ENCODE measurements around the gene MRFAP1L1.
"Not testable (repeated sequence)": the region's sequence is repeated elsewhere in the genome, so short reads cannot be mapped to it uniquely, and the experiment has no call there.

Gene MRFAP1L1

GRCh38 chr4:6709230-6710114 lies at the start of gene MRFAP1L1:
Gene MRFAP1L1 (minus strand): TSS chr4:6709865. CDS start chr4:6709629, 236 bp downstream.
- DNase-seq (ENCODE audit: low spot score in 2 of 2) (peak; percentile 93 to 97), ATAC-seq (peak; percentile 86)
- Mint-ChIP-seq H3K27ac (peak within 1 kb of the TSS; percentile 99), H3K36me3 (peaks cover 37% of the 10 kb centered on the region), H3K4me3 (peak within 1 kb of the TSS; percentile 100), H3K4me1 (peaks cover 62% of the 10 kb centered on the region), H3K9me3 (no peaks in the 10 kb centered on the region)

GRCh38 chr4:6758728-6759127 lies 49.1 kb upstream of the MRFAP1L1 start:
- Mint-ChIP-seq H3K4me3 (no peak overlapping the region), H3K4me1 (peaks cover 15% of the 10 kb centered on the region), H3K27ac (no peak overlapping the region), H3K9me3 (no peaks in the 10 kb centered on the region), H3K36me3 (no peaks in the 10 kb centered on the region)
- DNase-seq (ENCODE audit: low spot score in 2 of 2), result no peak
- no peak for ATAC-seq

GRCh38 chr4:6756345-6756744 lies 46.7 kb upstream of the MRFAP1L1 start:
- H3K27ac Mint-ChIP-seq; ATAC-seq; H3K4me3 Mint-ChIP-seq; DNase-seq (ENCODE audit: low spot score in 2 of 2); H3K9me3 Mint-ChIP-seq; H3K36me3 Mint-ChIP-seq: not testable (repeated sequence)
- peaks cover 17% of the 10 kb centered on the region for H3K4me1 Mint-ChIP-seq

GRCh38 chr4:6755088-6755753 lies 45.6 kb upstream of the MRFAP1L1 start:
- DNase-seq (ENCODE audit: low spot score in 2 of 2) (no peak), ATAC-seq (no peak)
- peaks cover 11% of the 10 kb centered on the region for H3K4me1 Mint-ChIP-seq
- H3K27ac Mint-ChIP-seq, result no peak overlapping the region
- H3K36me3 Mint-ChIP-seq, result no peaks in the 10 kb centered on the region
- no peaks in the 10 kb centered on the region for H3K9me3 Mint-ChIP-seq
- H3K4me3 Mint-ChIP-seq, result no peak overlapping the region

- no peaks in the 10 kb centered on the region for H3K9me3 Mint-ChIP-seq
- no peak for DNase-seq (ENCODE audit: low spot score in 2 of 2)
- no peaks in the 10 kb centered on the region for H3K36me3 Mint-ChIP-seq
- H3K27ac Mint-ChIP-seq, result no peak overlapping the region
- no peak for ATAC-seq
- no peak overlapping the region for H3K4me3 Mint-ChIP-seq
- peaks cover 11% of the 10 kb centered on the region for H3K4me1 Mint-ChIP-seq
Measured at GRCh38 chr4:6754481-6755087, 44.9 kb upstream of the MRFAP1L1 start.

GRCh38 chr4:6753891-6754290 lies 44.2 kb upstream of the MRFAP1L1 start:
- Mint-ChIP-seq H3K4me3 (no peak overlapping the region), H3K27ac (no peak overlapping the region), H3K4me1 (peaks cover 11% of the 10 kb centered on the region), H3K9me3 (no peaks in the 10 kb centered on the region), H3K36me3 (no peaks in the 10 kb centered on the region)
- DNase-seq (ENCODE audit: low spot score in 2 of 2), result no peak
- ATAC-seq, result no peak

GRCh38 chr4:6753103-6753560 lies 43.5 kb upstream of the MRFAP1L1 start:
- ATAC-seq, result no peak
- H3K4me3 Mint-ChIP-seq, result no peak overlapping the region
- no peaks in the 10 kb centered on the region for H3K36me3 Mint-ChIP-seq
- no peaks in the 10 kb centered on the region for H3K9me3 Mint-ChIP-seq
- H3K4me1 Mint-ChIP-seq, result peaks cover 11% of the 10 kb centered on the region
- H3K27ac Mint-ChIP-seq, result no peak overlapping the region
- DNase-seq (ENCODE audit: low spot score in 2 of 2), result no peak

- Mint-ChIP-seq H3K36me3 (no peaks in the 10 kb centered on the region), H3K9me3 (no peaks in the 10 kb centered on the region), H3K4me3 (no peak overlapping the region), H3K4me1 (peaks cover 11% of the 10 kb centered on the region), H3K27ac (peak overlapping the region; percentile 95)
- ATAC-seq, result no peak
- DNase-seq (ENCODE audit: low spot score in 2 of 2), result no peak
Measured at GRCh38 chr4:6752486-6752829, 42.8 kb upstream of the MRFAP1L1 start.

GRCh38 chr4:6751611-6752485 lies 42.2 kb upstream of the MRFAP1L1 start:
- Mint-ChIP-seq H3K4me3 (peak overlapping the region; percentile 75), H3K9me3 (no peaks in the 10 kb centered on the region), H3K27ac (peak overlapping the region; percentile 95), H3K36me3 (no peaks in the 10 kb centered on the region), H3K4me1 (peaks cover 11% of the 10 kb centered on the region)
- ATAC-seq (peak; percentile 52), DNase-seq (ENCODE audit: low spot score in 2 of 2) (peak in 1 of 2 donors; percentile 60)

GRCh38 chr4:6750286-6751221 lies 40.9 kb upstream of the MRFAP1L1 start:
- peak overlapping the region; percentile 75 for H3K4me3 Mint-ChIP-seq
- H3K4me1 Mint-ChIP-seq, result peaks cover 11% of the 10 kb centered on the region
- no peaks in the 10 kb centered on the region for H3K9me3 Mint-ChIP-seq
- DNase-seq (ENCODE audit: low spot score in 2 of 2) (no peak), ATAC-seq (no peak)
- peak overlapping the region; percentile 95 for H3K27ac Mint-ChIP-seq
- H3K36me3 Mint-ChIP-seq, result no peaks in the 10 kb centered on the region

- no peaks in the 10 kb centered on the region for H3K9me3 Mint-ChIP-seq
- peaks cover 11% of the 10 kb centered on the region for H3K4me1 Mint-ChIP-seq
- ATAC-seq (no peak), DNase-seq (ENCODE audit: low spot score in 2 of 2) (no peak)
- H3K27ac Mint-ChIP-seq, result peak overlapping the region; percentile 95
- no peaks in the 10 kb centered on the region for H3K36me3 Mint-ChIP-seq
- no peak overlapping the region for H3K4me3 Mint-ChIP-seq
Measured at GRCh38 chr4:6749340-6750171, 39.9 kb upstream of the MRFAP1L1 start.

- Mint-ChIP-seq H3K4me3 (no peak overlapping the region), H3K27ac (peak overlapping the region; percentile 35), H3K36me3 (no peaks in the 10 kb centered on the region), H3K9me3 (no peaks in the 10 kb centered on the region), H3K4me1 (peaks cover 11% of the 10 kb centered on the region)
- no peak for ATAC-seq
- DNase-seq (ENCODE audit: low spot score in 2 of 2), result no peak
Measured at GRCh38 chr4:6748286-6748685, 38.6 kb upstream of the MRFAP1L1 start.

- H3K4me3 Mint-ChIP-seq, result no peak overlapping the region
Measured at GRCh38 chr4:6747294-6748051, 37.8 kb upstream of the MRFAP1L1 start.

More at GRCh38 chr4:6747294-6748051, 37.8 kb upstream of the MRFAP1L1 start:
- Mint-ChIP-seq H3K4me1 (peaks cover 19% of the 10 kb centered on the region), H3K36me3 (no peaks in the 10 kb centered on the region), H3K9me3 (no peaks in the 10 kb centered on the region), H3K27ac (peak overlapping the region; percentile 75)
- DNase-seq (ENCODE audit: low spot score in 2 of 2), result no peak
- ATAC-seq, result peak; percentile 14

All from stimulated activated effector memory CD8-positive, alpha-beta T cell treated with anti-CD3 and anti-CD28 coated beads, Interleukin-12 subunit alpha, Interleukin-12 subunit beta, amount 100 ng/mL, for 72 hours (primary cell).